Measurements from ENCODE around the gene NELL2.

DNA sequence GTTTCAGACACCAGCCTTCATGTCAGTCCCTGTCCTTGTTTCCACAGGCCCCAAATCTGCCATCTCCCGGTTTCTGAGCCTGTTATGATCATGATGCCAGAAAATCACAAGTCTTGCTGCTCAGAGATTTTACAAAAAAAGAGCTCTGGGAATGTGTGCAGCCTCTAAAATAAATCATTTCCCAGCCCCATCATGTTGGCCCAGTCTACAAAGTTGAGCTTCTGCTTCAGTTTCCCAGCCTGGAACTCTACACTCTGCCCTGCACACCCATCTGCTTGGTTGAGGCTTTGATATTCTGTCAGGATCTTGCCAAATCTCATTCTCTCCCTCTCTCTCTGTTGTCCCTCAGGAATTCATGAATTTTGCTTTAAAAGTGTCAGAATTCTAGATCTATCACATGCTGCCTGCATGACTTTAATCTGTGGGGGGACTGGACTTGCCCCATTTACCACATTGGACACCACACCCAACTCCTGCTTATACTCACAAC lies 45.5 kb downstream of the NELL2 start:
- TF ChIP-seq, protein P1, sequence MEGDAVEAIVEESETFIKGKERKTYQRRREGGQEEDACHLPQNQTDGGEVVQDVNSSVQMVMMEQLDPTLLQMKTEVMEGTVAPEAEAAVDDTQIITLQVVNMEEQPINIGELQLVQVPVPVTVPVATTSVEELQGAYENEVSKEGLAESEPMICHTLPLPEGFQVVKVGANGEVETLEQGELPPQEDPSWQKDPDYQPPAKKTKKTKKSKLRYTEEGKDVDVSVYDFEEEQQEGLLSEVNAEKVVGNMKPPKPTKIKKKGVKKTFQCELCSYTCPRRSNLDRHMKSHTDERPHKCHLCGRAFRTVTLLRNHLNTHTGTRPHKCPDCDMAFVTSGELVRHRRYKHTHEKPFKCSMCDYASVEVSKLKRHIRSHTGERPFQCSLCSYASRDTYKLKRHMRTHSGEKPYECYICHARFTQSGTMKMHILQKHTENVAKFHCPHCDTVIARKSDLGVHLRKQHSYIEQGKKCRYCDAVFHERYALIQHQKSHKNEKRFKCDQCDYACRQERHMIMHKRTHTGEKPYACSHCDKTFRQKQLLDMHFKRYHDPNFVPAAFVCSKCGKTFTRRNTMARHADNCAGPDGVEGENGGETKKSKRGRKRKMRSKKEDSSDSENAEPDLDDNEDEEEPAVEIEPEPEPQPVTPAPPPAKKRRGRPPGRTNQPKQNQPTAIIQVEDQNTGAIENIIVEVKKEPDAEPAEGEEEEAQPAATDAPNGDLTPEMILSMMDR (conservative IDR thresholded peaks at IDR 0.05; ENCODE audit: low read depth, low read length), result no peak
- TF ChIP-seq EZH2 (IDR thresholded peaks at IDR 0.05; ENCODE audit: borderline replicate concordance, low read depth, low read length, poor library complexity, severe bottlenecking), result no peak

All from A673 (cell line).